ENCODE data around the gene SCYGR1.

Gene SCYGR1

DNA sequence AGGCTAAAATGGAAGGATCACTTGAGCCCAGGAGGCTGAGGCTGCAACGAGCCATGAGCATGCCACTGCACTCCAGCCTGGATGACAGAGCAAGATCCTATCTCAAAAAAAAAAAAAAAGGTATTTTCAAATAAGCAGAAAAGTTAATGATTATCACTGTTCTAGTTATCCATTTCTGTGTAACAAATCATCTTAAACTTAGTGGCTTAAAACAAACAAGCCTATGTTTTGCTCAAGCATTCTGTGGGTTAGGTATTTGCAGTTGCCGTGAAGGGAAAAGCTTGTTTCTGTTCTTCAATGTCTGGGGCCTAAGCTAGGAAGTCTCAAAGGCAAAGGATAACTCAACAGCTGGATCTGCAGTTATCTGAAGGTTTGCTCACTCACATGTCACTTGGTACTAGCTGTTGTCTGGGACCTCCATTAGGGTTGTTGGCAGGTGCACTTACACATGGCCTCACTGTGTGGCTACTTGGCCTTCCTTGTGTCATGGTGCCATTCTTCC is 48.6 kb downstream of the SCYGR1 start:
- no peak for TF ChIP-seq TAF1 (IDR thresholded peaks at IDR 0.05; ENCODE audit: low read depth)
- no peak for TF ChIP-seq CREB1 (IDR thresholded peaks at IDR 0.05; ENCODE audit: low read depth)
- TF ChIP-seq, protein P1, sequence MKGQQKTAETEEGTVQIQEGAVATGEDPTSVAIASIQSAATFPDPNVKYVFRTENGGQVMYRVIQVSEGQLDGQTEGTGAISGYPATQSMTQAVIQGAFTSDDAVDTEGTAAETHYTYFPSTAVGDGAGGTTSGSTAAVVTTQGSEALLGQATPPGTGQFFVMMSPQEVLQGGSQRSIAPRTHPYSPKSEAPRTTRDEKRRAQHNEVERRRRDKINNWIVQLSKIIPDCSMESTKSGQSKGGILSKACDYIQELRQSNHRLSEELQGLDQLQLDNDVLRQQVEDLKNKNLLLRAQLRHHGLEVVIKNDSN (IDR thresholded peaks at IDR 0.05): no peak
- TF ChIP-seq, protein P2, sequence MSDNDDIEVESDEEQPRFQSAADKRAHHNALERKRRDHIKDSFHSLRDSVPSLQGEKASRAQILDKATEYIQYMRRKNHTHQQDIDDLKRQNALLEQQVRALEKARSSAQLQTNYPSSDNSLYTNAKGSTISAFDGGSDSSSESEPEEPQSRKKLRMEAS (IDR thresholded peaks at IDR 0.05): no peak
- TF ChIP-seq FOXM1 (IDR thresholded peaks at IDR 0.05; ENCODE audit: borderline replicate concordance, low read depth): no peak
- TF ChIP-seq, protein P3, sequence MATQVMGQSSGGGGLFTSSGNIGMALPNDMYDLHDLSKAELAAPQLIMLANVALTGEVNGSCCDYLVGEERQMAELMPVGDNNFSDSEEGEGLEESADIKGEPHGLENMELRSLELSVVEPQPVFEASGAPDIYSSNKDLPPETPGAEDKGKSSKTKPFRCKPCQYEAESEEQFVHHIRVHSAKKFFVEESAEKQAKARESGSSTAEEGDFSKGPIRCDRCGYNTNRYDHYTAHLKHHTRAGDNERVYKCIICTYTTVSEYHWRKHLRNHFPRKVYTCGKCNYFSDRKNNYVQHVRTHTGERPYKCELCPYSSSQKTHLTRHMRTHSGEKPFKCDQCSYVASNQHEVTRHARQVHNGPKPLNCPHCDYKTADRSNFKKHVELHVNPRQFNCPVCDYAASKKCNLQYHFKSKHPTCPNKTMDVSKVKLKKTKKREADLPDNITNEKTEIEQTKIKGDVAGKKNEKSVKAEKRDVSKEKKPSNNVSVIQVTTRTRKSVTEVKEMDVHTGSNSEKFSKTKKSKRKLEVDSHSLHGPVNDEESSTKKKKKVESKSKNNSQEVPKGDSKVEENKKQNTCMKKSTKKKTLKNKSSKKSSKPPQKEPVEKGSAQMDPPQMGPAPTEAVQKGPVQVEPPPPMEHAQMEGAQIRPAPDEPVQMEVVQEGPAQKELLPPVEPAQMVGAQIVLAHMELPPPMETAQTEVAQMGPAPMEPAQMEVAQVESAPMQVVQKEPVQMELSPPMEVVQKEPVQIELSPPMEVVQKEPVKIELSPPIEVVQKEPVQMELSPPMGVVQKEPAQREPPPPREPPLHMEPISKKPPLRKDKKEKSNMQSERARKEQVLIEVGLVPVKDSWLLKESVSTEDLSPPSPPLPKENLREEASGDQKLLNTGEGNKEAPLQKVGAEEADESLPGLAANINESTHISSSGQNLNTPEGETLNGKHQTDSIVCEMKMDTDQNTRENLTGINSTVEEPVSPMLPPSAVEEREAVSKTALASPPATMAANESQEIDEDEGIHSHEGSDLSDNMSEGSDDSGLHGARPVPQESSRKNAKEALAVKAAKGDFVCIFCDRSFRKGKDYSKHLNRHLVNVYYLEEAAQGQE (IDR thresholded peaks at IDR 0.05; ENCODE audit: low read depth): no peak
- no peak for TF ChIP-seq EGR1 (IDR thresholded peaks at IDR 0.05)
- no peak for TF ChIP-seq TEAD4 (IDR thresholded peaks at IDR 0.05)

Measured in Ishikawa (cell line).